ENCODE results near the gene DUS3L.
A peak's percentile ranks its signal among the peaks of the same experiment; 100 is the strongest.

Gene DUS3L

DNA sequence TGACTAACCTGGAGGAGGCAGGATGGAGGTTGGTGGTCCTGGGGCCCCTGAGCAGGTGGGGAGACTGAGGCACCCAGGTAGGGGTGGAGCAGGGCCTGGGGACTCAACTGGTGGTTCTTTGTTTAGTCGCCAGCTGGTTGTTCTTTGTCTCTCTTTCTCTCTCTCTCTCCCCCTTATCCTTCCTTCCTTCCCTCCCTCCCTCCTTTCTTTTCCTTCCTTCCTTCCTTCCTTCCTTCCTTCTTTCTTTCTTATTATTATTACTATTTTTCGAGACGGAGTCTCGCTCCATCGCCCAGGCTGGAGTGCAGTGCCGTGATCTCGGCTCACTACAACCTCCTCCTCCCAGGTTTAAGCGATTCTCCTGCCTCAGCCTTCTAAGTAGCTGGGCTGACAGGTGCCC lies 7.3 kb upstream of the DUS3L start:
- Histone ChIP-seq H3K4me3 (no peak overlapping the region), H3K9ac (peak overlapping the region in 2 of 11 experiments; percentile 11 to 38; a peak in 1 of 22 replicates), H3K9me3 (replicated peaks in 1 of 11) (no peaks in the 10 kb centered on the region), H3K4me2 (peak overlapping the region in 9 of 11 experiments; percentile 38 to 80 (median 73); a peak in 18 of 22 replicates), H3K4me1 (peaks cover 12 to 52% (median 44%) of the 10 kb centered on the region in 10 experiments; a peak in 19 of 20 replicates), H3K36me3 (no peaks in the 10 kb centered on the region), H4K20me1 (no peaks in the 10 kb centered on the region), H3K27ac (no peak overlapping the region), H3K27me3 (peaks cover 0 to 19% (median 13%) of the 10 kb centered on the region in 11 experiments; a peak in 13 of 22 replicates)
- TF ChIP-seq Cebpa-rat (IDR thresholded peaks at IDR 0.05) = no peak

GRCh38 chr19:5795382-5795919 lies 4.5 kb upstream of the DUS3L start:
- Histone ChIP-seq H3K27me3 (peaks cover 0 to 19% (median 13%) of the 10 kb centered on the region in 11 experiments; a peak in 13 of 22 replicates), H3K36me3 (no peaks in the 10 kb centered on the region), H3K4me3 (no peak overlapping the region), H3K9me3 (replicated peaks in 1 of 11) (no peaks in the 10 kb centered on the region), H3K27ac (no peak overlapping the region), H3K4me2 (no peak overlapping the region), H4K20me1 (peaks cover 0 to under 1% (median 0%) of the 10 kb centered on the region in 11 experiments; a peak in 3 of 22 replicates), H3K4me1 (peaks cover 4 to 34% (median 28%) of the 10 kb centered on the region in 10 experiments; a peak in 18 of 20 replicates), H3K9ac (no peak overlapping the region)
- TF ChIP-seq Cebpa-rat (IDR thresholded peaks at IDR 0.05) = no peak

- Histone ChIP-seq H3K4me2 (no peak overlapping the region), H3K27ac (no peak overlapping the region), H3K4me1 (peaks cover 7 to 24% (median 13%) of the 10 kb centered on the region in 10 experiments), H3K9ac (no peak overlapping the region), H3K27me3 (no peaks in the 10 kb centered on the region; a peak in 1 of 22 replicates), H4K20me1 (peaks cover 5 to 23% (median 22%) of the 10 kb centered on the region in 11 experiments; a peak in 19 of 22 replicates), H3K9me3 (replicated peaks in 1 of 11) (no peaks in the 10 kb centered on the region), H3K36me3 (peaks cover 19 to 22% (median 21%) of the 10 kb centered on the region in 11 experiments), H3K4me3 (no peak overlapping the region)
- no peak for TF ChIP-seq Cebpa-rat (IDR thresholded peaks at IDR 0.05)
Observed at GRCh38 chr19:5793188-5793587, 2.2 kb upstream of the DUS3L start.

- Histone ChIP-seq H3K4me3 (no peak overlapping the region), H3K36me3 (peaks cover 29 to 31% (median 30%) of the 10 kb centered on the region in 11 experiments), H3K9me3 (replicated peaks in 1 of 11) (no peaks in the 10 kb centered on the region), H3K27ac (no peak overlapping the region), H3K27me3 (no peaks in the 10 kb centered on the region), H4K20me1 (peaks cover 8 to 33% (median 32%) of the 10 kb centered on the region in 11 experiments; a peak in 19 of 22 replicates), H3K9ac (no peak overlapping the region), H3K4me2 (no peak overlapping the region), H3K4me1 (peaks cover 6 to 18% (median 8%) of the 10 kb centered on the region in 10 experiments)
- TF ChIP-seq Cebpa-rat (IDR thresholded peaks at IDR 0.05) = no peak
Observed at GRCh38 chr19:5792224-5792623, 1.3 kb upstream of the DUS3L start.

DNA sequence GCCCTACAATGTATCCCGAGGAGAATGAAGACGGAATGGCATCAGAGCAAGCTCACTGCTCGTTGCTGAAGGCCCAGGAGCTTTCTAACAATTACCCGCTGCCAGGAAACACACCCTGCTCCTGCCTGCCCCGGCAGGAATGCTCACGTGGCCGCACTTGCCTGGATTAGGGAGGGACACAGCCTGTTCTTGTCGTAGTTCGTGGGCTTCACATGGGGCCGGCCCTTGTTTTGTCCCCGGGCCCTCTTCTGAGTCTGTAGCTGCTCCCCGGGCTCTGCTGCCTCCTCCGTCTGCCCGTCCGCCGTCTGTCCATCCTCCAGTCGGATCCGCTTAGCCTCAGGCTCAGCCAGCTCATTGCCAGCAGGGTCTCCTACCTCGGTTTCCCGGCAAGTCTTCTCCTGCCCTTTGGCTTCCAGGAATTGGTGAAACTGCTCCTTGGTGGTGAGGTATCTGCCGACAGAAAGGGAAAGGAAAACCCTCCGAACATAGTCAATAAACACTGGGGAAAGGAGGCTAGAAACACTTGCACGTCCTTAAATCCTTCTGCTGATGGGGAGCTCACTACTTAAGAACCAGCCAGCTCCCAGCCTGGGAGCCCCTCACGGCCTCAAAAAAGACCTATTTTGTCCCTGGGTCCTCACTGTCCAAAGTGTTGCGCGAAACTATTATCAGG lies 941 bp downstream of the DUS3L start:
- Histone ChIP-seq H3K4me3 (peak overlapping the region; percentile 69 to 92 (median 78)), H3K36me3 (peaks cover 51 to 53% (median 52%) of the 10 kb centered on the region in 11 experiments), H3K9me3 (replicated peaks in 1 of 11) (no peaks in the 10 kb centered on the region), H3K4me1 (peaks cover 6 to 18% (median 8%) of the 10 kb centered on the region in 10 experiments), H3K27me3 (no peaks in the 10 kb centered on the region), H3K4me2 (peak overlapping the region; percentile 77 to 98 (median 90)), H3K27ac (peak overlapping the region; percentile 96 to 100 (median 98); a peak in 21 of 22 replicates), H3K9ac (peak overlapping the region; percentile 93 to 99 (median 96)), H4K20me1 (peaks cover 8 to 55% (median 53%) of the 10 kb centered on the region in 11 experiments; a peak in 19 of 22 replicates)
- TF ChIP-seq Cebpa-rat (IDR thresholded peaks at IDR 0.05) = no peak

GRCh38 chr19:5789351-5789761 lies 1.6 kb downstream of the DUS3L start:
- peak overlapping the region in 2 of 11 experiments; percentile 91 to 93; a peak in 5 of 22 replicates for H3K4me2 ChIP-seq
- H4K20me1 ChIP-seq = peaks cover 8 to 61% (median 60%) of the 10 kb centered on the region in 11 experiments; a peak in 19 of 22 replicates
- no peaks in the 10 kb centered on the region for H3K9me3 ChIP-seq (replicated peaks in 1 of 11)
- peaks cover 6 to 15% (median 8%) of the 10 kb centered on the region in 10 experiments for H3K4me1 ChIP-seq
- TF ChIP-seq Cebpa-rat (IDR thresholded peaks at IDR 0.05) = no peak
- peak overlapping the region in 1 of 10 experiments; percentile 76; a peak in 1 of 20 replicates for H3K4me3 ChIP-seq
- H3K27ac ChIP-seq = no peak overlapping the region
- H3K36me3 ChIP-seq = peaks cover 58 to 60% (median 59%) of the 10 kb centered on the region in 11 experiments
- H3K27me3 ChIP-seq = no peaks in the 10 kb centered on the region
- peak overlapping the region in 3 of 11 experiments; percentile 94 to 99 (median 95); a peak in 3 of 22 replicates for H3K9ac ChIP-seq

- Histone ChIP-seq H3K27ac (no peak overlapping the region), H3K9ac (peak overlapping the region in 2 of 11 experiments; percentile 6 to 31; a peak in 2 of 22 replicates), H3K36me3 (peaks cover 63 to 69% (median 68%) of the 10 kb centered on the region in 11 experiments), H3K4me1 (peaks cover 6 to 13% (median 7%) of the 10 kb centered on the region in 10 experiments), H3K9me3 (replicated peaks in 1 of 11) (no peaks in the 10 kb centered on the region), H3K4me3 (no peak overlapping the region), H3K4me2 (no peak overlapping the region), H4K20me1 (peaks cover 8 to 71% (median 65%) of the 10 kb centered on the region in 11 experiments; a peak in 19 of 22 replicates), H3K27me3 (no peaks in the 10 kb centered on the region)
- no peak for TF ChIP-seq Cebpa-rat (IDR thresholded peaks at IDR 0.05)
Observed at GRCh38 chr19:5788422-5788821, 2.5 kb downstream of the DUS3L start.

DNA sequence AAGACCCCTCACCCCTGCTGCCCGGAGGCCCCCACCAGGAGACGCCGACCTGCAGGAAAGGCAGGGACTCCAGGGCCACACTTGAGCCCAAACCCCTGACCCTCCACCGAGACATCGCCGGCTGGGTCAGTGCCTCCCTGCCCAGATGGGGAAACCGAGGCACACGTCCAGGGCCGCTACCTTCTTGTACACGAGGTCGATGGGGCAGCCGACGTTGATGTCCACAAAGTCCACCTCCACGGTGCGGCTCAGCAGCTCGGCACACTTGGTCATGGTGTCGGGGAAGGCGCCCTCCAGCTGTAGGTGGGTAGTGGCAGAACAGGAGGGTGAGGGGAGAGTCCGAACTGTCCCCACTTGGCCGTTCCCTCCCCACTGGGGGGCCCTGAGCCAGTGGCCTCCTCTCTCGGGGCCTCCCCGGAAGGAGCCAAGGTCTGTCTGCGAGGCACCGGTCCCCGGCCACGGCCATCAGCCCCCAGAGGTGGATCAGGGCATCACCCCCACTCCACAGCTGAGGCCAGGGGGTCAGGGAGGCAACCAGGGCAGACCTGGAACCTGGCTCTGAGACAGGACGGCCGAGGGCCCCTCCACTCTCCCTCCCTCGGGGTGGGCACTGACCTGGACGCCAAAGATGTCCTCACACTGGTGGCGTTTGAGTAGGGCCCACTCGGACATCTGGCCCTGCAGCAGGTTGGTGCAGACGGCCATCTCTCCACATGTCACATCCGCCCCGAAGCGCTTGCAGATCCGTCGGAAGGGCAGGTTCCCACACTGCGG lies 3.4 kb downstream of the DUS3L start:
- no peaks in the 10 kb centered on the region for H3K27me3 ChIP-seq
- H3K4me1 ChIP-seq = peaks cover 6 to 13% (median 7%) of the 10 kb centered on the region in 10 experiments
- peaks cover 8 to 79% (median 66%) of the 10 kb centered on the region in 11 experiments; a peak in 19 of 22 replicates for H4K20me1 ChIP-seq
- TF ChIP-seq Cebpa-rat (IDR thresholded peaks at IDR 0.05) = no peak
- H3K9me3 ChIP-seq (replicated peaks in 1 of 11) = no peaks in the 10 kb centered on the region
- no peak overlapping the region for H3K27ac ChIP-seq
- H3K4me3 ChIP-seq = no peak overlapping the region
- peaks cover 63 to 78% (median 76%) of the 10 kb centered on the region in 11 experiments for H3K36me3 ChIP-seq
- H3K4me2 ChIP-seq = no peak overlapping the region
- H3K9ac ChIP-seq = peak overlapping the region in 1 of 11 experiments; percentile 31; a peak in 1 of 22 replicates
